Right ventricle myocardium superior (tissue), 1 donor: ENCODE measurements around the gene SRRM2. TPM values are rescaled to one million over a fixed set of nuclear protein-coding genes. Genes with fewer than 3 reads are reported as not detected.
A peak's percentile ranks its signal among the peaks of the same experiment; 100 is the strongest.
"Not testable (repeated sequence)": the region's sequence is repeated elsewhere in the genome, so short reads cannot be mapped to it uniquely, and the experiment has no call there.

ENCODE experiments used
- ATAC-seq: fragments of 200-7000 bp; cut with Tn5 transposase; one replicate; pipeline ENCODE4 v1.9.1; 2020; ENCODE audit warnings: mild to moderate bottlenecking; ENCODE audit not compliant: poor library complexity
- DNase-seq: peaks from one replicate; pipeline ENCODE4 v3.0.0-alpha.2; 2020
- intact Hi-C: fragments of 100-400 bp; cut with DNase I; formaldehyde crosslinking; loops from one replicate; pipeline ENCODE4 v1.11.2; 2022
- total RNA-seq: library from RNA; stranded (reverse); fragmentation: NEBNext Ultra II Directional; extraction: Animal tissue kit (Norgen Biotek cat#: 25700); gene quantifications from one replicate; pipeline ENCODE4 v1.2.1, GENCODE V29; 2021
- donor health status: DM: no; HTN: yes; CAD: no; lungs with severe emphysema.

Gene SRRM2
- total RNA-seq, 1 donor from 2014 or later: 243 TPM

GRCh38 chr16:2713523-2713922 is 38.9 kb upstream of the SRRM2 start:
- no peak for ATAC-seq
- intact Hi-C loops: no loop called here
- no peak for DNase-seq

GRCh38 chr16:2713985-2714774 is 38.3 kb upstream of the SRRM2 start:
- no peak for ATAC-seq
- intact Hi-C loops: no loop called here
- DNase-seq: no peak

DNA sequence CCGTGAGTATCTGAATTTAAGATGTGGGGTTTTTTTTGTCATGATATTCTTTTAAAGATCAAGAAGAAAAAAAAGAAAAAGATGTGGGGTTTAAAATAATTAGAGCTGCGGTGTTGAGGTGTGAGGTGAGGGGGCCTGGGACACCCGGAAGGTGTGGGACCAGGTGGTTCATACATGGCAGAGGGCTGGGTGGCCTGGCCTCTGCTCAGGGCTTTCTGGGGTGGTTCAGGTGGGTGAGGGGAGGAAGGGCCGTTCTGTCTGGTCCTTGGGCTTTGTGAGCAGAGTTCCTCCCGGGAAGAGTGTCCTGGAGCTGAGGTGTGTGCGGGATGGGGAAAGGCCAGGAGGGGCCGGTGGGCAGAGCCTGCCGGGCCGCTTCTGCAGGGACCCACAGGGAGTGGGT is 37.4 kb upstream of the SRRM2 start:
- ATAC-seq: no peak
- intact Hi-C loops: no loop called here

GRCh38 chr16:2715519-2715918 is 36.9 kb upstream of the SRRM2 start:
- ATAC-seq: peak; percentile 64
- peak; percentile 77 for DNase-seq
- intact Hi-C loops: no loop called here

More for the DNA sequence above, 37.4 kb upstream of the SRRM2 start:
- DNase-seq: no peak

- DNase-seq (no peak), ATAC-seq (no peak)
- intact Hi-C loops: no loop called here
Measured at GRCh38 chr16:2715966-2716885, 36.2 kb upstream of the SRRM2 start.

DNA sequence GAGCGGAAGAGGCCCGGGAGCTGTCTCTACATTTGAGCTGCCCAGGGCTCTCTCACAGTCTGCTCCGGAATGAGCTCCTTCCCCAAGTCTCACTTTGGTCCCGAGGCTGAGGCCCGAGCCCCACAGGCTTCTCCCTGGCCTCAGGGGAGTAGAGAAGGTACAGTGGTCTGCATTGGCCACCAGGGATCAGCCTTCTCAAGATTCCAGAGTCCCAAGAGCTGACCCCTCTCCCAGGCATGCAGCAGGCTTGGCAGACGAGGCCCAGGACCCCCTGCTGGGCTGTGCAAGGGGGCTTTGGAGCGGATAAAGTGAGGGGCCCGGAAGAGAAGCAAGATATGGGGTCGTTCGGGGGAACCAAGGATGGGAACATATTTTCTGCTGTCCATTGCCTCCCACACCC is 35.5 kb upstream of the SRRM2 start:
- DNase-seq (no peak), ATAC-seq (no peak)
- intact Hi-C loops: no loop called here

DNA sequence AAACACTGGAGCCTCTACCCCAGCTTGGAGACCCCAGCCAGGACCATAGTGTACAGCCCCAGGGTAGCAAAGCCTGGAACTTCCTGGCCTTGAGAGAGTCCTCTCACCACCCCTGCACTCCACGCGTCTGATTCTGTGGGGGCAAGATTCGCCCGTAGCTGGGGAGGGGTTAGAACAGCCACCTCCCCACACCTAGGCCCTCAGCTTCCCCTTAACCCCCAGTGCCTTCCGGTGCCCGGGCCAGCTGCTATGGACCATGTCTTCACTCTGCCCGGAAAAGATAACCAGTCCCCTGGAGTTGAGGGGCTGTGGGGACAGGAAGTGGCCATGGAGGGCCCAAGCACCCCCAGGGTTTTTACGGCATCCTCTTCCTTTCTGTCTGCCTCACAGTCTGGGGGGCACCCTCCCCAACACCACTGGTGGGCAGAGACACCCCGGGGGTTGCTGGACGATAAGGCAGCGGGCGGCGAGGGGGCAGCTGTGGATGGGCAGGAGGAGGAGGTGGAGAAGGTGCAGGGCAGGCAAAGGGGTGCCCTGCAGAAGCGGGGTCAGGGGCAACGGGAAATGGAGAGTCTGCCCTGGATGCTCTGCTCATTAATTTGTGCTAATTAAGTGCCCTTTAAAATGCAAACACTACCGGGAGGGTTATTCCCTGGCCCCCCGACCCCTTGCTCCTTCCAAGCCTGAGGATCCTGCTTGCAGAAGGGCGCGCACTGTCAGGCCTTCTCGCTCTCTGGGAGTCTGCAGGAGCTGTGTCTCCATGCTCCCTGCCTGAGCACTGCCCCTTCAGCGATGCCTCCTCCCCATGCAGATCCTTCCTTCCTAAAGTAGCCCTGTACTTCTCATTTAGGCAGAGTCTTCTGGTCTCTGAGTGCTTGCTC is 34.8 kb upstream of the SRRM2 start:
- DNase-seq: no peak
- intact Hi-C loops: no loop called here
- ATAC-seq: no peak

- peak; percentile 62 for DNase-seq
- intact Hi-C loops: no loop called here
- peak; percentile 71 for ATAC-seq
Measured at GRCh38 chr16:2719328-2720063, 32.9 kb upstream of the SRRM2 start.

DNA sequence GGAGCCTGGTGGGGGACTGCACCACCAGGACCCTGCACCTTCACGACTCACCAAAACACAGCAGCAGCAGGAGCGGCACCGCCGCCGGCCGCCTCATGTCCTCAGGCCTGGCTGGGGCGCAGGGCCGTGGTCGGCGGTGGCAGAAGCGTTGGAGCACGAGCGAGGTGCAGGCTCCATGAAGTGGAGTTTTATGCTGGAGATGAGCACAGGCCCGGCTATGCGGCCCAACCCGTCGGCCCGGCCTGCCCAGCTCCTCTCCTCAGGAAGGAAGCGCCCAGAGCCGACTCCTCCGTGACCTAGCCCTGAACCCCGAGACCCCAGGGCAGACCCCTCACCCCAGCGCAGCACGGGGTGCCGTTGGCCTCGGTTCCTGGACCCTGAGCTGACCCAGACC is 32.4 kb upstream of the SRRM2 start, which contains the start of gene PRSS27:
PRSS27 (minus strand) TSS at position 161 of the 394 bp plus-strand sequence; CDS start at position 97, 64 bp downstream.
- intact Hi-C loops: no loop called here
- ATAC-seq (no peak), DNase-seq (no peak)

GRCh38 chr16:2720719-2721633 is 31.5 kb upstream of the SRRM2 start:
- DNase-seq (peak; percentile 87), ATAC-seq (peak; percentile 92)
- intact Hi-C loops: no loop called here

- DNase-seq, intact Hi-C loops, ATAC-seq: not testable (repeated sequence)
Measured at GRCh38 chr16:2721634-2722173, 30.7 kb upstream of the SRRM2 start.

DNA sequence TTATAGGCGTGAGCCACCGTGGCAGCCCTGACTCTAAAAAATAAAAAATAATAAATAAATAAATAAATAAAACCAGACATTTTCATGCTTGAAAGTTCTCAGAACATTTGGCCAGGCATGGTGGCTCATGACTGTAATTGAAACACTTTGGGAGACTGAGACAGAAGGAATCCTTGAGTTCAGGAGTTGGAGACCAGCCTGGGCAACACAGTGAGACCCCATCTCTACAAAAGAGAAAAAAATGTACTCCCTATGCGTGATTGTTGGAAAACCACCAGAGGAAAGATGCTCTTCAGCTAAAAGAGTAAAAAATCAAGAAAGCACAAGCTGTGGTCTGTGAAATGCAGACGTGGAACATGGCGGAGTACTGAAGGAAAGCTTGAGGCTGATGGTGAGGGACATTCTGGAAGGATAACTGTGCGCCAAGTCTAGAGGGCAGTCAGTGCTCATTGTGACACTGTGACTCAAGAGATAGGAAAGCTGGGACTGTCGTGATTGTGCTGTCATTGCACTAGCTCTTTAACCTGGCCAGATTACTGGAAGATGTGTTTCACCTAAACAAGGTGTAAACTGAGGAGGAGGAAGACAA is 28.3 kb upstream of the SRRM2 start:
- DNase-seq (no peak), ATAC-seq (no peak)
- intact Hi-C loops: no loop called here

DNA sequence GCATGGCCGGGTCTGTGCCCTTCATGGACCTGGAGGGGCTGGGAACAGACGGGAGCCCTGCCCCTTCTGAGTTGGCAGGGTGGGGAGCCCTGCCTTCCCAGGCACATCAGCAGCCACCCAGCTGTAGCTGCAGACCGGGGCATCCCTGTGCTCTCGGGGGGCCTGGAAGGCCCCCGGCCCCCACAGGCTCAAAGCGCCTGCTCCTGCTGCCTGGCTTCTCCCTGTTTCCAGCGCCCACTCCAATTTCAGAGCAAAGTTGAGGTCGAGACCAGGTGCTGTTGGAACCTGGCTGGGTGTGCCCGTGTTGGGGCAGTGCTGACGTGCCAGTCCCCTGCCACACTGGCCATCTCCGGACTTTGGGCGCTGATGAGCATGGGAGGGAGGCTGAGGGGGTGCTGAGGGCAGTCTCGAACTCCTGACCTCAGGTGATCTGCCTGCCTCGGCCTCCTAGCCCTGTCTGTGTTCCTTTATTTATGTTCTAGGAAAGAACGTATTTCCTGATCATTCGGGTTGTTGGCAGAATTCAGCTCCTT is 27.6 kb upstream of the SRRM2 start:
- ATAC-seq (no peak), DNase-seq (no peak)
- intact Hi-C loops: no loop called here

DNA sequence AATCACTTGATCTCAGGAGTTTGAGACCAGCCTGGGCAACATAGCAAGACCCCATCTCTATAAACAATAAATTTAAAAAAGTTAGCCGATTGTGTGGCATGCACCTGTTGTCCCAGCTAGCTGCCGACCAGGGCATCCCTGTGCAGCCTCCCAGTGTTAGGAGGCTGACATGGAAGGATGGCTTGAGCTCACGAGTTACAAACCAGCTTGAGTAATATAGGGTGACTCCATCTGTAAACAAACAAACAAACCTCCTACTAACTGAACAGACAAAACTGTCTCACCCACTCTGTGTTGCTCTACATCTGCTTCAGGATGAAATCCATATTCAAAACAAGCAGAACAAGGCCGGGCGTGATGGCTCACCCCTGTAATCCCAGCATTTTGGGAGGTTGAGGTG is 25.5 kb upstream of the SRRM2 start:
- intact Hi-C loops: no loop called here
- DNase-seq: no peak
- no peak for ATAC-seq

DNA sequence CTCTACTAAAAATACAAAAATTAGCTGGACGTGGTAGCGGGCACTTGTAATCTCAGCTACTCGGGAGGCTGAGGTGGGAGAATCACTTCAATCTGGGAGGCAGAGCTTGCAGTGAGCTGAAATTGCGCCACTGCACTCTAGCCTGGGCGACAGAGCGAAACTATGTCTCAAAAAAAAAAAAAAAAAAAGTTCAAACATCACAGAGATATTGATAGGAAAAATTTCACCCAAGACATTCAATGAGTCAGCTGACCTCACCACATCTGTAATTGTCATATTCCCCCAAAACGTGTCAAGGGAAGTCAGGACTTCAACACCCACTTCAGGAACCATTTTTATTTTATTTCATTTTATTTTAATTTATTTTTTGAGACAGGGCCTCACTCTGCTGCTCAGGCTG is 24.4 kb upstream of the SRRM2 start:
- ATAC-seq (no peak), DNase-seq (no peak)
- intact Hi-C loops: no loop called here

DNA sequence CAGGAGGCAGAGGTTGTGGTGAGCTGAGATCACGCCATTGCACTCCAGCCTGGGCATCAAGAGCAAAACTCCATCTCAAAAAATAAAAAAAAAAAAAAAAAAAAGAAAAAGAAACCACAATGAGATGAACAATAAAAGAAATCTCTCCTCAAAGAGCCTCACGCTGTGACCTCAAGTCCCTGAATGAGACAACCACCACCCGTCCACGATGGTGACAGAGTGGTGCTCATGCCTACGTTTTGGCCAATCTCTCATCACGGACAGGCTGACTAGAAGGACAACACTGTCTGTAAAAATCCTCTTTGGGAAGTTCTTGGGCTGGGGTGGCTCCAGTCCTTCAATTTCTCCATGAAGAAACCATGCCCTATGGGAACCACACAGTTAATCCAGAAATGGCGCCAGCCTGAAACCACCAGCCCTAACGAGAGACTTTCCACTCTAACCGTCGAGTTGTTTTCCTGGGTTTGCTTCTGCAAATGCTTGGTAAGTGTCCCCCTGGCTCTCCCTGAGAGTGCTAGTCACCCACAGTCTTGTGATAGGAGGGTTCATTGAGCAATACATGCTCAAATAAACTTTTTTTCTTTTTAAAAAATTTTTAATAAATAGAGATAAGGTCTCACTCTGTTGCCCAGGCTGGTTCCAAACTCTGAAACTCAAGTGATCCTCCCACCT is 17.5 kb upstream of the SRRM2 start:
- no peak for DNase-seq
- ATAC-seq: no peak
- intact Hi-C loops: no loop called here
